T-helper 2 cell treated with Interferon-gamma antibody and Interleukin-4, amounts not matched to agents 5 μg/mL and 100 μg/mL, for 36 hours (primary cell): ENCODE results near the gene HERC2.

ENCODE experiments used
- DNase-seq: peaks from one replicate; pipeline ENCODE4 v3.0.0; 2021; ENCODE audit warnings: low spot score
- H3K27ac Mint-ChIP-seq: one replicate; pipeline ENCODE4 v1.8.0; 2021; ENCODE audit warnings: mild to moderate bottlenecking, mixed read lengths
- H3K27me3 Mint-ChIP-seq: one replicate; pipeline ENCODE4 v1.8.0; 2021; ENCODE audit warnings: low read depth, mixed read lengths
- H3K36me3 Mint-ChIP-seq: one replicate; pipeline ENCODE4 v1.8.0; 2021; ENCODE audit warnings: low read depth, mixed read lengths
- H3K4me1 Mint-ChIP-seq: one replicate; pipeline ENCODE4 v1.8.0; 2021; ENCODE audit warnings: low read depth, mixed read lengths
- H3K4me3 Mint-ChIP-seq: one replicate; pipeline ENCODE4 v1.8.0; 2022; ENCODE audit warnings: mild to moderate bottlenecking, moderate library complexity, mixed read lengths
- H3K9me3 Mint-ChIP-seq: one replicate; pipeline ENCODE4 v1.8.0; 2021; ENCODE audit warnings: mixed read lengths

The HERC2 gene

DNA sequence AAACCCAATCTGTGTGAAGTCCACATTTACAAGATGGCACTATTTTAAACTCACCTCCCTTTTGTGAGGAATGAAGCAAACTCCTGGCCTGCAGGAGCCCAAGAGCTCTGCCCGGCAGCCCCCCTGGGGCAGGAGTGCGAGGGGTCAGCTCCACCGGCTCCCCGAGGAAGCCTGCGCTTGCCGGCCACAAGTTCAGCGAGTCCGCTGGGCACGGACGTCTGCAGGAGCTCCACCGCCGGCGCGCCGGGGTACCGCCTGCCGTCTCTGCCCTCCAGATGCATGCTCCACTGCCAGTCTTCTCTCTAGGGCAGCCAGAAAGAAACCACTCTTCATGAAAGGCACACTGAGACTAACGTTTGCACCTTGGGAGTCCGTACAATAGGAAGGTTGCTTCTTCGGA is 240.4 kb downstream of the HERC2 start:
- DNase-seq: no peak
- Mint-ChIP-seq H3K27ac (no peak overlapping the region), H3K4me3 (no peak overlapping the region), H3K9me3 (no peaks in the 10 kb centered on the region), H3K36me3 (no peaks in the 10 kb centered on the region), H3K4me1 (peaks cover 5% of the 10 kb centered on the region), H3K27me3 (peaks cover 6% of the 10 kb centered on the region)

DNA sequence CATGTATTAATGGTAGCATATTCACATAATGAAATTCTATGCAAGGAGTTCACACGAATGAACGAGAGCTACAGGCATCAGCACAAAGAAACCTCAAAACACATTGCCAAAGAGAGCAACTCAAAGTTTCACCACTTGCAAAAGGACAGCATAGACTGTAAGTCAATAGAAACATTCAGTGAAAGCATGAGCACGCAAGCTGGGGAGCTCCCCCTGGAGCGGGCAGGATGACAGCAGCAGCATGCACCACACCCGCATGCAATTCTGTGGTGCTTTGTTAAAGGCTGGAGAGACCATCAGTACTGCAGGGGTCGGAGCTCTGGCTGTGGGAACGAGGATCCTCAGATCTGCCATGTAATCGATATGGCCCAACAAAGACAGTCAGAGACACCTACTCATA is 241.6 kb downstream of the HERC2 start:
- H3K4me3 Mint-ChIP-seq: no peak overlapping the region
- no peaks in the 10 kb centered on the region for H3K36me3 Mint-ChIP-seq
- H3K27me3 Mint-ChIP-seq: peaks cover 2% of the 10 kb centered on the region
- H3K27ac Mint-ChIP-seq: no peak overlapping the region
- no peaks in the 10 kb centered on the region for H3K9me3 Mint-ChIP-seq
- DNase-seq: no peak
- H3K4me1 Mint-ChIP-seq: no peaks in the 10 kb centered on the region

DNA sequence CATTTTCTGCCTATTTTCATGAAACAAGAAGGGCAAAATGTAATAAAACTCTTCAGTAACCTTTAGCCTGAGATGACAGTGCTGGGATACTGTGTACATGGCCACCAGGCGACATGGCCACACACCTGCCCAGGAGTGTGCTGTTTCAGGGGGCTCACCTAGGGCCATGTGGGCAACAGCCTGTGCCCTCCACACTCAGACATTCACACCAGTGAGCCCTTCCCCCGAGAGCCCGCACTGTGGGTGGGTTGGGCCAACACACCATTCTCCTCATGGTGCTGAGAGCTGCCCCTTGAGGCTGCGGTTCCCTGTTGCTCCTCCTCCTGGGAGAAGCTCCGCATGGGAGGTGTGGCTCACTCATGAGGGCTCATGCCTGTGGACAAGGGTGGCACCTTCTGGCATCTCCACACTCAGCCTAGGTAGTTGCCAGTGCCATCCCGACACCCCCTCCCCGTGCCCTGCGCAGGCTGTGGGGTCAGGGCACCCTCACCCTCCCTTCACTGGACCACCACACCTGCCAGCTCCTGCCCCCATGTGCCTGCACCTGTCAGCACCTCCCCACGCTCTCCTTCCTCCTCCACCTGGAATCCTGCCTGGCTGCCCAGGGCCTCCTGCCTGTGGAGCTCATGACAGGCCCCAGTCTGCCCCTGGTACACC is 242.5 kb downstream of the HERC2 start:
- no peaks in the 10 kb centered on the region for H3K36me3 Mint-ChIP-seq
- no peak overlapping the region for H3K4me3 Mint-ChIP-seq
- no peaks in the 10 kb centered on the region for H3K4me1 Mint-ChIP-seq
- no peak overlapping the region for H3K27ac Mint-ChIP-seq
- H3K9me3 Mint-ChIP-seq: no peaks in the 10 kb centered on the region
- DNase-seq: no peak
- H3K27me3 Mint-ChIP-seq: peaks cover 2% of the 10 kb centered on the region

DNA sequence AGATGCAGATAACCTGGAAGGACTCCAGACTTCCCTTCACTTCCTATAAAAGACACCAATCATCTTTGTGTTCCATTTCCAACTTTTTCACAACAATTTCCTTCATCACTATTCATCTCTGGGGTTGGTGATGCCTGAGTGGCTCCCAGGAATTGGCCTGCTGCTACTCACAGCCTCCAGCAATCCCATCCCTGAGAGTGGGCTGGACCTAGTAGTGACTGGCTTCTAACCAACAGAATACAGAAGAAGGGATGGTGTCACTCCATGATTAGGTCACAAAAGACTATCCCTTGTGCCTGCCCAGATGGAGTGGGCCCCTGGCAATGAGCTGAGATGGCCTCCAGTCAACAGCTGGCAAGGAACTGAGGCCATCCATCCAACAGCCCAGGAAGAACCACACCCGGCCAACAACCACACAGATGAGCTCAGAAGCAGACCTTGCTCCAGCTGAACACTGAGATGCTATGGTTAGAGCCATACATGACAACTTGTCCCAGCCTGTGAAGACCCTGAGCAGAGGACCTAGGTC is 243.7 kb downstream of the HERC2 start:
- Mint-ChIP-seq H3K27ac (no peak overlapping the region), H3K27me3 (peaks cover 2% of the 10 kb centered on the region), H3K4me1 (no peaks in the 10 kb centered on the region), H3K36me3 (no peaks in the 10 kb centered on the region), H3K4me3 (no peak overlapping the region), H3K9me3 (no peaks in the 10 kb centered on the region)
- no peak for DNase-seq

DNA sequence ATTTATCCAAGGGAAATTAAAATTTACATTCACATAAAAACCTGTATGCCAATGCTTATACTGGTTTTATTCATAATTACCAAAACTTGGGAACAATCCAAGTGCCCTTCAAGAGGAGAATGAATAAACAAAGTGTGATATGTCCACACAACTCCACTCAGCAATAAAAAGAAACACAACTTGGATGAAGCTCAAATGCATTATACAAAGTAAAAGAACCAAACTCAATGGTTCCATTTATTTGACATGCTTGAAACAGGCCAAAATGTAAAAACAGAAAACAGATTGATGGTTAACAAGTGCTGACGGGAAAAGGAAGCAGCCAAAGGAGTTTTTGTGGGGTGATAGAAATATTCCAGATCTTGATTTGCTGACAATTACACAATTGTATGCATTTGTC is 246.4 kb downstream of the HERC2 start:
- H3K9me3 Mint-ChIP-seq: no peaks in the 10 kb centered on the region
- H3K4me3 Mint-ChIP-seq: no peak overlapping the region
- peaks cover 2% of the 10 kb centered on the region for H3K27me3 Mint-ChIP-seq
- no peaks in the 10 kb centered on the region for H3K4me1 Mint-ChIP-seq
- no peak for DNase-seq
- no peak overlapping the region for H3K27ac Mint-ChIP-seq
- no peaks in the 10 kb centered on the region for H3K36me3 Mint-ChIP-seq

DNA sequence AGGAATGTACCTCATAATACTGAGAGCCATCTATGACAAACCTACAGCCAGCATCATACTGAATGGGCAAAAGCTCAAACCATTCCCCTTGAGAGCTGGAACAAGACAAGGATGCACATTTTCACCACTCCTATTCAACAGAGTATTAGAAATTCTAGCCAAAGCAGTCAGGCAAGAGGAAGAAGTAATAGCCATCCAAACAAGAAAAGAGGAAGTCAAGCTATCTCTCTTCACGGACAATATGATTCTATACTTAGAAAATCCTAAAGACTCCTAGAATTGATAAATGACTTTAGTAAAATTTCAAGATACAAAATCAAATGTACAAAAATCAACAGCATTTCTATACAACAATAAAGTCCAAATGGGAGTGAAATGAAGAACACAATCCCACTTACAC is 253.0 kb downstream of the HERC2 start:
- DNase-seq: no peak
- Mint-ChIP-seq H3K27ac (no peak overlapping the region), H3K36me3 (no peaks in the 10 kb centered on the region), H3K4me3 (no peak overlapping the region), H3K9me3 (no peaks in the 10 kb centered on the region), H3K4me1 (no peaks in the 10 kb centered on the region), H3K27me3 (peaks cover 11% of the 10 kb centered on the region)

DNA sequence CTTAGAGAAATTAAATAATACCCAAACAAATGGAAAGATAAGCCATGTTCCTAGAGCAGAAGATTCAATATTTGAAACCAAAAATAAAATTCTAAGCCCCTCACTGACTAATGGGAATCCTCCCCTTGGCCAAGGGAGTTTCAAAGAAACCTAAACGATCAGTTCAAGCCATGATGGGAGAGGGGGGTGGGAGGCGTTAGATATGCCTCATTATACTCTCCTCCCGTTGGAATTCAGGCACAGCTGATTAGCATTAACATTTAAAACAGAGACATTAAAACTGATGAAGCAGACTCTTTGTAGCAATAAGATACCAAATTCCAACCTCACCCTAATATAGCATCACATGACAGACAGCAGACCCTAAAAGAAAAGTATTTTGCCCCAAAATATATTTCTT is 255.7 kb downstream of the HERC2 start:
- no peak overlapping the region for H3K27ac Mint-ChIP-seq
- DNase-seq: no peak
- H3K36me3 Mint-ChIP-seq: no peaks in the 10 kb centered on the region
- H3K27me3 Mint-ChIP-seq: peaks cover 11% of the 10 kb centered on the region
- H3K9me3 Mint-ChIP-seq: no peaks in the 10 kb centered on the region
- H3K4me1 Mint-ChIP-seq: no peaks in the 10 kb centered on the region
- no peak overlapping the region for H3K4me3 Mint-ChIP-seq
